ENCODE results near the gene AGAP1.
"Not testable (repeated sequence)": the region's sequence is repeated elsewhere in the genome, so short reads cannot be mapped to it uniquely, and the experiment has no call there.

The AGAP1 gene

GRCh38 chr2:236055471-236055870, 561.6 kb downstream of the AGAP1 start:
- H3K9me3 Mint-ChIP-seq: no peaks in the 10 kb centered on the region
- H3K27me3 Mint-ChIP-seq (ENCODE audit: low read depth): peaks cover 20% of the 10 kb centered on the region
- no peak overlapping the region for H3K4me3 Mint-ChIP-seq
- no peaks in the 10 kb centered on the region for H3K36me3 Mint-ChIP-seq (ENCODE audit: low read depth)
- H3K27ac Mint-ChIP-seq: no peak overlapping the region
- no peaks in the 10 kb centered on the region for H3K4me1 Mint-ChIP-seq (ENCODE audit: low read depth)

DNA sequence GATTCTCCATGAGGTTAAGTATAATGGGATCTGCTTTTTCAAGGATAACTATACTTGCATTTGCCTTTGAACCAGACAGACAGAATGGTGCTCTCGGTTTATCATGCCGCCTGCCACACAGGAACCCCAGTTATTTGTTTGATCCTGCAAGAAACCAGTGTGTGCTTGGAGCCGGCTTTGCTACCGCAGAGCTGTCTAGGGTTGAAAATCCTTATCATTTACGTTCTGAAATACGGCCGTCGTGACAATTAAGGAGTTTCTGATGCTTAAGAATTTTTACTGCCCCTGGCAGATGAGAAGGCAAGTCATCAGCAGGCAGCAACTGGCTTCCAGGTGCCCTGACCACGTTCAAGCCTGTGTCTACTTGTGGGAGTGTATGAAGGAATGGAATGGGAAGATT, 562.3 kb downstream of the AGAP1 start:
- Mint-ChIP-seq H3K9me3 (no peaks in the 10 kb centered on the region), H3K27ac (no peak overlapping the region), H3K4me1 (ENCODE audit: low read depth) (no peaks in the 10 kb centered on the region), H3K4me3 (no peak overlapping the region), H3K27me3 (ENCODE audit: low read depth) (peaks cover 20% of the 10 kb centered on the region), H3K36me3 (ENCODE audit: low read depth) (no peaks in the 10 kb centered on the region)

DNA sequence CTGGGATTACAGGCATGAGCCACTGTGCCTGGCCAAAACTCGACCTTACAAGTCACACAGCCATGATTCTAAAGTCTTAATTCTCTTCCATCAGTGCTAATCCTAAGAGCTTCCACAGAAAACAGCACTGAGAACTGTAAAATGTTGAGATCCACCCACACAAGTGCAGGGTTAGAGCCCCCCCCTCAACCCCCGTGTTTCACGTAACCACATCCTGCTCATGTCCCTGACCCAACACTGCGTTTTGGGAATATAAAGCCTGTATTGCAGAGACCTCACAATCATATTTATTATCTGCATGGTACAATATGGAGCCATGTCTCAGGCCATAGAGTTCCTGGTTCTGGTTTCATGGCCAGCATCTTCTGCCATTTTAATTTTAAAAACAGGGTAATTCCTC, 563.5 kb downstream of the AGAP1 start:
- H3K4me3 Mint-ChIP-seq: no peak overlapping the region
- no peaks in the 10 kb centered on the region for H3K36me3 Mint-ChIP-seq (ENCODE audit: low read depth)
- no peak overlapping the region for H3K27ac Mint-ChIP-seq
- no peaks in the 10 kb centered on the region for H3K4me1 Mint-ChIP-seq (ENCODE audit: low read depth)
- H3K9me3 Mint-ChIP-seq: no peaks in the 10 kb centered on the region
- H3K27me3 Mint-ChIP-seq (ENCODE audit: low read depth): peaks cover 20% of the 10 kb centered on the region

DNA sequence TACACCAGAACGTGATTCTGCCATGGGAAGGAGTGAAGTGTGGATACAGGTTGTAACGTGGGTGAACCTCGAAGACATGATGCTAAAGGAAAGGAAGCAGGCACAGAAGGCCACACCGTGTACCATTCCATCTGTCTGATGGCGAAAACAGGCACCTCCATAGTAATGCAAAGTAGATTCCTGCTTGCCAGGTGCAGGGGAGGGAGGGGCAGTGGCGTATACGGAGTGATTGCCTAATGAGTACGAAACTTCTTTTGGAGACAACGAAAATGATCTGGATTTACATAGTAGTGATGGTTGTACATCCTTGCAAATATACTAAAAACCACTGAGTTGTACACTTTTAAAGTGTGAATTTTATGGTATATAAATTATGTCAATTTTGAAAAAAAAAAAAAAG, 567.7 kb downstream of the AGAP1 start:
- Mint-ChIP-seq H3K4me3 (no peak overlapping the region), H3K27ac (no peak overlapping the region), H3K36me3 (ENCODE audit: low read depth) (no peaks in the 10 kb centered on the region), H3K9me3 (no peaks in the 10 kb centered on the region), H3K4me1 (ENCODE audit: low read depth) (no peaks in the 10 kb centered on the region), H3K27me3 (ENCODE audit: low read depth) (no peaks in the 10 kb centered on the region)

GRCh38 chr2:236061899-236062298, 568.1 kb downstream of the AGAP1 start:
- no peak overlapping the region for H3K27ac Mint-ChIP-seq
- no peaks in the 10 kb centered on the region for H3K9me3 Mint-ChIP-seq

DNA sequence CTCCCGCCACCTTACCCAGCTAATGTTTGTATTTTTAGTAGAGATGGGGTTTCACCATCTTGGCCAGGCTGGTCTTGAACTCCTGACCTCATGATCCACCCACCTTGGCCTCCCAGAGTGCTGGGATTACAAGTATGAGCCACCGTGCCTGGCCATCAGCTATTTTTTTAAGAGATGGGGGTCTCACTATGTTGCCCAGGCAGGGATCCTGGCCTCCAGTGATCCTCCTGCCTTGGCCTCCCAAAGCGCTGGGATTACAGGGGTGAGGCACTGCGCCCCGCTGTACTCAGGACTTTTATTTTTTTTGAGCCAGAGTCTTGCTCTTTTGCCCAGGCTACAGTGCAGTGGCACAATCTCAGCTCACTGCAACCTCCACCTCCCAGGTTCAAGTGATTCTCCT, 569.0 kb downstream of the AGAP1 start:
- H3K27me3 Mint-ChIP-seq (ENCODE audit: low read depth); H3K4me1 Mint-ChIP-seq (ENCODE audit: low read depth); H3K9me3 Mint-ChIP-seq; H3K27ac Mint-ChIP-seq; H3K36me3 Mint-ChIP-seq (ENCODE audit: low read depth); H3K4me3 Mint-ChIP-seq: not testable (repeated sequence)

More at GRCh38 chr2:236061899-236062298, 568.1 kb downstream of the AGAP1 start:
- no peaks in the 10 kb centered on the region for H3K27me3 Mint-ChIP-seq (ENCODE audit: low read depth)
- H3K4me3 Mint-ChIP-seq: no peak overlapping the region
- H3K36me3 Mint-ChIP-seq (ENCODE audit: low read depth): no peaks in the 10 kb centered on the region
- H3K4me1 Mint-ChIP-seq (ENCODE audit: low read depth): no peaks in the 10 kb centered on the region

- H3K9me3 Mint-ChIP-seq: no peaks in the 10 kb centered on the region
- H3K27me3 Mint-ChIP-seq (ENCODE audit: low read depth): no peaks in the 10 kb centered on the region
- no peaks in the 10 kb centered on the region for H3K4me1 Mint-ChIP-seq (ENCODE audit: low read depth)
- H3K36me3 Mint-ChIP-seq (ENCODE audit: low read depth): no peaks in the 10 kb centered on the region
- no peak overlapping the region for H3K27ac Mint-ChIP-seq
- H3K4me3 Mint-ChIP-seq: no peak overlapping the region
Observed at GRCh38 chr2:236063994-236064393, 570.2 kb downstream of the AGAP1 start.

- Mint-ChIP-seq H3K4me3 (no peak overlapping the region), H3K27me3 (ENCODE audit: low read depth) (no peaks in the 10 kb centered on the region), H3K36me3 (ENCODE audit: low read depth) (no peaks in the 10 kb centered on the region), H3K4me1 (ENCODE audit: low read depth) (no peaks in the 10 kb centered on the region), H3K27ac (no peak overlapping the region), H3K9me3 (no peaks in the 10 kb centered on the region)
Observed at GRCh38 chr2:236065314-236066160, 571.7 kb downstream of the AGAP1 start.

DNA sequence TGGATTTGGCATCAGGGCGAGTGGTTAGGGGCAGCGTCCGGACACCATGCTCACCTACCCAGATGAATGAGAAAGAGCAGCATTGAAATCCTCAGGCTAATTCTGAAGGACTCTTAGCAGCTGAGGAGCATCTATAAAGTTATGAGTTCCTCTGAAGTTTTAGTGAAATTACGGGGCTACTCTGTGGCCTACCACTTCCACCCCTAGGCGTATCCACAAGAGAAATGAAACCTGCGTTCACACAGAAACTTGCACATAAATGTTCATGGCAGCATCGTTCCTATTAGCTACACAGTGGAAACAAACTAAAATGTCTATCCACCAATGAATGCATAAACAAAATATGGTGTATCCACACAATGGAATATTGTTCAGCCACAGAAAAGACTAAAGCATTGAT, 576.4 kb downstream of the AGAP1 start:
- H3K4me1 Mint-ChIP-seq (ENCODE audit: low read depth): no peaks in the 10 kb centered on the region
- no peaks in the 10 kb centered on the region for H3K36me3 Mint-ChIP-seq (ENCODE audit: low read depth)
- no peaks in the 10 kb centered on the region for H3K9me3 Mint-ChIP-seq
- no peak overlapping the region for H3K4me3 Mint-ChIP-seq
- H3K27ac Mint-ChIP-seq: no peak overlapping the region
- no peaks in the 10 kb centered on the region for H3K27me3 Mint-ChIP-seq (ENCODE audit: low read depth)

DNA sequence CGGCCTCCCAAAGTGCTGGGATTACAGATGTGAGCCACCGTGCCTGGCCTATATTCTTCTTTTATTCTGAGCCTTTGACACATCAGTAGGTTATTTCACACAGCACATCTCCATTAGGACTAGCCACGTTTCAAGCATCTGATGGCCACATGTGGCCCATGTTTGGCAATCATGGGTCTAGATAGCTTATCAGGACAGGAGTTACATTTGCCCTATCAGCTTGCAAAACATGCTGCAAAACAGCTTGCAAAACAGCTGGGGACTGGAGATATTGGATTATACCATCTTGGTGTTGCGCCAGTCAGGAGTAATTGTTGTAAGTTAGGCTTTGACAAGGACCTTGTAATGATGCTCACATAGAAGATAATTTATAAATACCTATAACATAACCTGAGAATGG, 579.4 kb downstream of the AGAP1 start:
- Mint-ChIP-seq H3K4me1 (ENCODE audit: low read depth) (no peaks in the 10 kb centered on the region), H3K27ac (no peak overlapping the region), H3K27me3 (ENCODE audit: low read depth) (no peaks in the 10 kb centered on the region), H3K9me3 (no peaks in the 10 kb centered on the region), H3K36me3 (ENCODE audit: low read depth) (no peaks in the 10 kb centered on the region), H3K4me3 (no peak overlapping the region)

DNA sequence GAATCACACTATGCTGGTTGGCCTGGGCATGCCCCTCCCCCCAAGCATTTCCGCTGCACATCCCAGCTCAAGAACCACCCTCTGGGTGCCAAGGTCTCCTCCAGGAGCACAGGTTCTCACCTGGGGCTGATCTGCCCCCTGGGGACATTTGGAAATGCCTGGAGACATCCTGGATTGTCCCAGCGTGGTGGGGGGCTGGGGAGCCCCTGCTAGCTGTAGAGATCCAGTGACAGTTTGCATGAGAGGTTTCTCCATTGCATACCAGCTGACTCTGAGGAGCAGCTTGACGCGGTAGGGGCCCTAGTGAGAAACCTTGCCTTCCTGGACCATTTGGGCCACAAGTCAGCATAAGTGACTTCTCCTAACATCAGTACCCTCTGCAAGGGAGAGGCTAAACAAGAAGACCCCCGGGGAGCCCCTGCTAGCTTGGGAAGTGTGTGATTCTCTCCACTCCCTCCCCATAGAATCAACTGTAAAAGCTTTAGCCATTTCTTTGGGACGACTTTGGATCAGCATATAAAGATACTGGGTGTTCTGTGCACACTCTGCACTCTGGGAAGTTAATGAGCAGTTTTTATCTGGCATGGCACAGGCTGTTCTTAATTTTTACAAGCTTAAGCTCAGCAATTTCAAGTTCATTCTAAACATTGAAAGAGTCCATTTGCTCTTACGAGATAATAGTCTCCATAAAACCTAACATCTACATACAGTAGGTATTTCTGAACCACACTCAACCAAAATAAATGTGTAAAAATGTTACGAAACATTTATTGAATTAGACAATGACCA, 580.2 kb downstream of the AGAP1 start:
- Mint-ChIP-seq H3K36me3 (ENCODE audit: low read depth) (no peaks in the 10 kb centered on the region), H3K4me1 (ENCODE audit: low read depth) (no peaks in the 10 kb centered on the region), H3K9me3 (no peaks in the 10 kb centered on the region), H3K4me3 (no peak overlapping the region), H3K27me3 (ENCODE audit: low read depth) (no peaks in the 10 kb centered on the region), H3K27ac (no peak overlapping the region)

DNA sequence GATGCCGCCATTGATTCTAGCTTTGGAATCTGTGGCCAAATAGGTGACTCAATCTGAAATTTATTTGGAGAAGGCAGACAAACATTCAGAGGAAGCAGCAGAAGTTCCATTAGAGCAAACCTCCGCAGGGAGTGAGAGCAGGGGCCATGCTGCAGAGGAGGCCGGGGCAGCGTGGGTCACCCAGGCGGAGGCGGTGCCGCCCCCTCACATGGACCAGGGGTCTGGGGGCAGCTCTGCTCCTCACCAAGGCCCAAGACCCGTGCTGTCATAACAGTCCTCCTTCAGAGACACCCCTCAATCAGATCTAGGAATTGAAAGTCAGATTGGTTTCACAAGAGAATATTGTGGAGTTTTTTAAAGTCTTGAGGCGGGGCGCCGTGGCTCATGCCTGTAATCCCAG, 582.0 kb downstream of the AGAP1 start:
- Mint-ChIP-seq H3K27me3 (ENCODE audit: low read depth) (no peaks in the 10 kb centered on the region), H3K4me3 (no peak overlapping the region), H3K27ac (no peak overlapping the region), H3K36me3 (ENCODE audit: low read depth) (no peaks in the 10 kb centered on the region), H3K9me3 (no peaks in the 10 kb centered on the region), H3K4me1 (ENCODE audit: low read depth) (no peaks in the 10 kb centered on the region)

- H3K27ac Mint-ChIP-seq: no peak overlapping the region
- H3K4me1 Mint-ChIP-seq (ENCODE audit: low read depth): no peaks in the 10 kb centered on the region
- no peaks in the 10 kb centered on the region for H3K36me3 Mint-ChIP-seq (ENCODE audit: low read depth)
- no peaks in the 10 kb centered on the region for H3K9me3 Mint-ChIP-seq
- H3K4me3 Mint-ChIP-seq: no peak overlapping the region
- H3K27me3 Mint-ChIP-seq (ENCODE audit: low read depth): no peaks in the 10 kb centered on the region
Observed at GRCh38 chr2:236078297-236079255, 584.7 kb downstream of the AGAP1 start.

GRCh38 chr2:236080412-236080811, 586.6 kb downstream of the AGAP1 start:
- Mint-ChIP-seq H3K27me3 (ENCODE audit: low read depth) (no peaks in the 10 kb centered on the region), H3K4me1 (ENCODE audit: low read depth) (no peaks in the 10 kb centered on the region), H3K4me3 (no peak overlapping the region), H3K36me3 (ENCODE audit: low read depth) (no peaks in the 10 kb centered on the region), H3K9me3 (no peaks in the 10 kb centered on the region), H3K27ac (no peak overlapping the region)

All from T-helper 1 cell treated with Interleukin-12 subunit alpha and Interleukin-12 subunit beta and Interleukin-4 antibody, amounts not matched to agents 30 μg/mL and 1 μg/mL, for 36 hours (primary cell).